MM.1S (cell line): ENCODE data around the gene CFAP69.

Experiments used
- EZH2 ChIP-seq: fragments of 300-600 bp; sonication (generic); optimal IDR thresholded peaks from 2 replicates; pipeline ENCODE3; 2017; ENCODE audit warnings: low read depth, mild to moderate bottlenecking, antibody characterized with exemption, low read length, mixed read lengths
- TF ChIP-seq, protein P1 (sequence below): fragments of 300-600 bp; sonication (generic); IDR thresholded peaks from 2 replicates; pipeline ENCODE4 v1.5.1; 2016; ENCODE audit warnings: antibody characterized with exemption, low read length, mixed read lengths

DNA sequence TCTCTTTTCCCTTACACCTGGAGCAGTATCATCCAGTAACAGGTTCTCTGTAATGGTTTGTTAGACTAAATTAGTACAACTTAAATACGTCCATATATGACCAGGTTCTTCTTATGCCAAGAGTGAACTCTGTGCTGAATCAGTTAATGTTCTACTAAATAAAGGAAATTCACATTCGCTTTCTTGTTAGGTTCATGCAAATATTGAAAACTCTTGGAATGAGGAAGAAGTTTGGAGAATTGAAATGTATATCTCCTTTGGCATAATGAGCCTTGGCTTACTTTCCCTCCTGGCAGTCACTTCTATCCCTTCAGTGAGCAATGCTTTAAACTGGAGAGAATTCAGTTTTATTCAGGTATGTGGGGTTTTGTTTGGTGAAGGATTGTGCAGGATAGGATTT is 15.3 kb upstream of the CFAP69 start:
- TF ChIP-seq, protein P1, sequence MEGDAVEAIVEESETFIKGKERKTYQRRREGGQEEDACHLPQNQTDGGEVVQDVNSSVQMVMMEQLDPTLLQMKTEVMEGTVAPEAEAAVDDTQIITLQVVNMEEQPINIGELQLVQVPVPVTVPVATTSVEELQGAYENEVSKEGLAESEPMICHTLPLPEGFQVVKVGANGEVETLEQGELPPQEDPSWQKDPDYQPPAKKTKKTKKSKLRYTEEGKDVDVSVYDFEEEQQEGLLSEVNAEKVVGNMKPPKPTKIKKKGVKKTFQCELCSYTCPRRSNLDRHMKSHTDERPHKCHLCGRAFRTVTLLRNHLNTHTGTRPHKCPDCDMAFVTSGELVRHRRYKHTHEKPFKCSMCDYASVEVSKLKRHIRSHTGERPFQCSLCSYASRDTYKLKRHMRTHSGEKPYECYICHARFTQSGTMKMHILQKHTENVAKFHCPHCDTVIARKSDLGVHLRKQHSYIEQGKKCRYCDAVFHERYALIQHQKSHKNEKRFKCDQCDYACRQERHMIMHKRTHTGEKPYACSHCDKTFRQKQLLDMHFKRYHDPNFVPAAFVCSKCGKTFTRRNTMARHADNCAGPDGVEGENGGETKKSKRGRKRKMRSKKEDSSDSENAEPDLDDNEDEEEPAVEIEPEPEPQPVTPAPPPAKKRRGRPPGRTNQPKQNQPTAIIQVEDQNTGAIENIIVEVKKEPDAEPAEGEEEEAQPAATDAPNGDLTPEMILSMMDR: no peak
- no peak for TF ChIP-seq EZH2
